ENCODE data around the gene TTLL13. TPM values are rescaled to one million over a fixed set of nuclear protein-coding genes. Genes with fewer than 3 reads are reported as not detected.
A peak's percentile ranks its signal among the peaks of the same experiment; 100 is the strongest.
"Not testable (repeated sequence)": the region's sequence is repeated elsewhere in the genome, so short reads cannot be mapped to it uniquely, and the experiment has no call there.

TTLL13 gene
- total and polyA plus RNA-seq, 12 donors = 0.11 to 1.9 (median 0.28) TPM; not detected in 5

DNA sequence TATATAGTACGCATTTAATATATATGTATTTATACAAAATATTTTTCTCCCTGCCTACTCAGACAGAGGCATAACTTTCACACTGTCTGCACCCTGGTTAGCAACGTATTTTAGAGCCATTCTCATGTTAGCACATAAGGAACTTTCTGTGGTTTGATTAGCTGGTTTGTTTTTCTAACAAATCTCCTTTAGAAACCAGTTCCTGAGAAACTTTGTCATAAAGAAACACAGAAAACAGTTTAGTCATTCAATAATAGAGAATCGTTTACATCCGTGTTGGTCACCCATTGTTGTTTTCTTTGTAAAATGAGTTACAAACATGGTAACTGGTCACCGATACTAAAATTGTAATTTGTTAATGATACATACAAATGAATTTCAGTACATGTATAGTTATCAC is 10.2 kb downstream of the TTLL13 start:
- no peaks in the 10 kb centered on the region for H3K36me3 ChIP-seq (replicated peaks in 1 of 2)
- intact Hi-C loops (cut with DNase I) = no loop called here
- peaks cover 3 to 5% of the 10 kb centered on the region in 2 donors for H3K4me1 ChIP-seq (replicated peaks in 1 of 2)
- H3K27me3 ChIP-seq = no peaks in the 10 kb centered on the region
- TF ChIP-seq, protein P1, sequence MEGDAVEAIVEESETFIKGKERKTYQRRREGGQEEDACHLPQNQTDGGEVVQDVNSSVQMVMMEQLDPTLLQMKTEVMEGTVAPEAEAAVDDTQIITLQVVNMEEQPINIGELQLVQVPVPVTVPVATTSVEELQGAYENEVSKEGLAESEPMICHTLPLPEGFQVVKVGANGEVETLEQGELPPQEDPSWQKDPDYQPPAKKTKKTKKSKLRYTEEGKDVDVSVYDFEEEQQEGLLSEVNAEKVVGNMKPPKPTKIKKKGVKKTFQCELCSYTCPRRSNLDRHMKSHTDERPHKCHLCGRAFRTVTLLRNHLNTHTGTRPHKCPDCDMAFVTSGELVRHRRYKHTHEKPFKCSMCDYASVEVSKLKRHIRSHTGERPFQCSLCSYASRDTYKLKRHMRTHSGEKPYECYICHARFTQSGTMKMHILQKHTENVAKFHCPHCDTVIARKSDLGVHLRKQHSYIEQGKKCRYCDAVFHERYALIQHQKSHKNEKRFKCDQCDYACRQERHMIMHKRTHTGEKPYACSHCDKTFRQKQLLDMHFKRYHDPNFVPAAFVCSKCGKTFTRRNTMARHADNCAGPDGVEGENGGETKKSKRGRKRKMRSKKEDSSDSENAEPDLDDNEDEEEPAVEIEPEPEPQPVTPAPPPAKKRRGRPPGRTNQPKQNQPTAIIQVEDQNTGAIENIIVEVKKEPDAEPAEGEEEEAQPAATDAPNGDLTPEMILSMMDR (IDR thresholded peaks at IDR 0.05) = no peak
- no peak for TF ChIP-seq POLR2A (IDR thresholded peaks at IDR 0.05)
- DNase-seq = no peak
- H3K27ac ChIP-seq = no peak overlapping the region
- H3K4me3 ChIP-seq = no peak overlapping the region
- H3K9me3 ChIP-seq (replicated peaks in 1 of 3) = no peaks in the 10 kb centered on the region
- 78 to 87% (median 84%) methylated on average over 5 of the region's 5 CpGs for WGBS, 4 donors

DNA sequence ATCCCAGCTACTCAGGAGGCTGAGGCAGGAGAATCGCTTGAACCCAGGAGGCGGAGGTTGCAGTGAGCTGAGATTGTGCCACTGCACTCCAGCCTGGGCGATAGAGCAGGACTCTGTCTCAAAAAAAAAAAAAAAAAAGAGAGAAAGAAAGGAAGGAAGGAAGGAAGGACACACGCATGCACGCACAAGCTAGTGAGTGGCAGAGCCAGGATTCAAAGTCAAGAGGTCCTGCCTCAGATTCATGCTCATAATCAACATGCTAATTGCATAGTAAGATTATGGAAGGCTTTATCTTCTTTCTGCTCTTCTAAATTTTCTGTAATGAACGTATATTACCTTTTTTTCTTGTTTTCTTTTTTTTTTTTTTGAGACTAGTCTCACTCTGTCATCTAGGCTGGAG is 11.4 kb downstream of the TTLL13 start:
- intact Hi-C loops (cut with DNase I); H3K27me3 ChIP-seq: not testable (repeated sequence)
- WGBS, 4 donors = 76 to 84% (median 82%) methylated on average over 4 to 6 of the region's 6 CpGs

DNA sequence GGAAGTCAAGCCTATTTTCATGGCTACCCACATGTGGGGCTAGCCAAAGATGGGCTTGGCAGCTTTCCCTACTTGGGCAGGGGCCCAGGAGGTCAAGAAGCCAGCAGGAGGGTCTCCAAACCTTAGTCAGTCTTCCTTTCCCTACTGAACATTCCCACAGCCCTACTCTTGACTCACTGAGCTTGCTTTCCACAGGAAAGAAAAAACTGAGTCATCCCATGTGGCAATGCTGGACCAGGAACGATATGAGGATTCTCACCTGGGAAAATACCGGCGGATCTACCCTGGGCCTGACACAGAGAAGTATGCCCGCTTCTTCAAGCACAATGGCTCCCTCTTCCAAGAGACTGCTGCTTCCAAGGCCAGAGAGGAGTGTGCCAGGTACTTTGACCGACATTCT is 12.5 kb downstream of the TTLL13 start:
- Histone ChIP-seq H3K36me3 (replicated peaks in 1 of 2) (no peaks in the 10 kb centered on the region), H3K4me3 (no peak overlapping the region), H3K4me1 (replicated peaks in 1 of 2) (peaks cover 13 to 14% of the 10 kb centered on the region in 2 donors), H3K9me3 (replicated peaks in 1 of 3) (no peaks in the 10 kb centered on the region), H3K27ac (no peak overlapping the region), H3K27me3 (no peaks in the 10 kb centered on the region)
- WGBS, 4 donors = 77 to 83% (median 82%) methylated on average over 5 of the region's 5 CpGs
- TF ChIP-seq, protein P1 (IDR thresholded peaks at IDR 0.05) = no peak
- TF ChIP-seq POLR2A (IDR thresholded peaks at IDR 0.05) = no peak
- intact Hi-C loops (cut with DNase I) = no loop called here
- no peak for DNase-seq

More for the DNA sequence above, 11.4 kb downstream of the TTLL13 start:
- not testable (repeated sequence) for H3K27ac ChIP-seq; DNase-seq; H3K4me3 ChIP-seq; H3K9me3 ChIP-seq (replicated peaks in 1 of 3); H3K4me1 ChIP-seq (replicated peaks in 1 of 2); H3K36me3 ChIP-seq (replicated peaks in 1 of 2)

DNA sequence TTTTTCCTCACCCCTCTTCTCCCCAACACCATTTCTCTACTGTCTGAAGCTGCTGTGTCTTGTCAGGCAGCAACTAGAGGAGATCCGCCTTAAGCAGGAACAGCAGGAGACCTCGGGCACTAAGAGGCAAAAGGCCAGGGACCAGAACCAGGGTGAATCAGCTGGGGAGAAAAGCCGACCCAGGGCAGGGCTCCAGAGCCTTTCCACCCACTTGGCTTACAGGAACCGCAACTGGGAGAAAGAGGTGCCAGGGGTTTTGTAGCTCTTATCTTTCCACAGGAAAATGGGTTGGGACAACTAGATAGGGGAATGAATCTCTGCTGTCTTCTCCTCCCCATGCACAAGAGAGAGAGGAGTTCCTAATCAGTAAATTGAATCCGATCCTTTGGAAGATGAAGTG is 13.1 kb downstream of the TTLL13 start:
- 65 to 81% (median 72%) methylated on average over 5 of the region's 5 CpGs for WGBS, 4 donors
- DNase-seq = peak in 1 of 7 donors; percentile 26
- H3K27ac ChIP-seq = no peak overlapping the region
- intact Hi-C loops (cut with DNase I) = no loop called here
- TF ChIP-seq, protein P1 (IDR thresholded peaks at IDR 0.05) = no peak
- no peak for TF ChIP-seq POLR2A (IDR thresholded peaks at IDR 0.05)
- no peaks in the 10 kb centered on the region for H3K36me3 ChIP-seq (replicated peaks in 1 of 2)
- H3K4me1 ChIP-seq (replicated peaks in 1 of 2) = peaks cover 17 to 21% of the 10 kb centered on the region in 2 donors
- no peaks in the 10 kb centered on the region for H3K27me3 ChIP-seq
- H3K4me3 ChIP-seq = no peak overlapping the region
- no peaks in the 10 kb centered on the region for H3K9me3 ChIP-seq (replicated peaks in 1 of 3)

DNA sequence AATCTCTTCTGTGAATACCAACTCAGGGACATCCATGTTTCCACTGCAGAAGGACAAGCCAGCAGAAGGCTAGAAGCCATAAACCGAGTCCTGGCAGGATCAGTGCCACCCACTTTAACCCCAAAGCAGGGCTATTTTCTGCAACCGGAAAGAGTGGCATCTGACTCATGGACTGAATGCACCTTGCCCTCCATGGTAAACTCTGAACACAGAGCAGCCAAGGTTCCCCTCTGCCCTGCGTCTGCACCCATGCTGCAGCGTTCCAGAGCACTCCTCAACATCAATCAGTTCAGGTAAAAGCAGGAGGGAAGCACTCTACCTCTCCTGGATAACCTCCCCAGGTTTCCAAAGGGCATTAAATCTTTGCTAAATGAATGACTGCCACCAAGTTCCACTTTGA is 15.3 kb downstream of the TTLL13 start:
- intact Hi-C loops (cut with DNase I) = no loop called here
- no peak for TF ChIP-seq POLR2A (IDR thresholded peaks at IDR 0.05)
- peak overlapping the region; percentile 94 to 96 (median 96) for H3K27ac ChIP-seq
- peak in 1 of 7 donors; percentile 42 for DNase-seq
- H3K4me3 ChIP-seq = peak overlapping the region in 2 of 4 donors; percentile 64 to 71
- WGBS, 4 donors = 23 to 33% (median 29%) methylated on average over 3 to 4 of the region's 4 CpGs
- H3K36me3 ChIP-seq (replicated peaks in 1 of 2) = no peaks in the 10 kb centered on the region
- H3K9me3 ChIP-seq (replicated peaks in 1 of 3) = no peaks in the 10 kb centered on the region
- H3K4me1 ChIP-seq (replicated peaks in 1 of 2) = peaks cover 20 to 41% of the 10 kb centered on the region in 2 donors
- no peaks in the 10 kb centered on the region for H3K27me3 ChIP-seq

Measured in adrenal gland (tissue), 12 donors.